Right cardiac atrium (tissue), 5 donors: ENCODE data around the gene DAGLB. TPM values are rescaled to one million over a fixed set of nuclear protein-coding genes. Genes with fewer than 3 reads are reported as not detected.

ENCODE experiments used
- ATAC-seq, 2 donors: fragments of 200-7000 bp; cut with Tn5 transposase; one replicate each; pipeline versions ENCODE4 v1.8.0 to v1.9.1; 2020; ENCODE audit warnings: moderate library complexity in 2 of 2, mild to moderate bottlenecking in 1 of 2
- DNase-seq, 3 donors: peaks; one replicate each; pipeline ENCODE4 v3.0.0-alpha.2; 2020
- H3K27ac ChIP-seq: one replicate; pipeline ENCODE4 v1.5.1; 2013; ENCODE audit warnings: mild to moderate bottlenecking, low read length, control low read depth, moderate library complexity
- H3K27me3 ChIP-seq: one replicate; pipeline ENCODE4 v1.6.1; 2013; ENCODE audit not compliant: control insufficient read depth, insufficient read depth
- H3K4me1 ChIP-seq: one replicate; pipeline ENCODE4 v1.6.1; 2013; ENCODE audit warnings: low read length; ENCODE audit not compliant: control insufficient read depth, insufficient read depth
- H3K4me3 ChIP-seq: one replicate; pipeline ENCODE4 v1.5.1; 2013; ENCODE audit warnings: low read length, control low read depth
- H3K9me3 ChIP-seq: one replicate; pipeline ENCODE4 v1.6.1; 2013; ENCODE audit warnings: low read length; ENCODE audit not compliant: control insufficient read depth
- WGBS: extraction: QIAGEN DNeasy Blood & Tissue Kit; methylation state at CpG from one replicate; pipeline ENCODE4 v1.1.7; 2013; 5-methylcytosine and 5-hydroxymethylcytosine counted together
- intact Hi-C, 4 donors: fragments of 100-400 bp; cut with DNase I; formaldehyde crosslinking; loops; one replicate each; pipeline versions ENCODE4 v1.11.0 to v1.14.0; 2022 to 2023
- polyA plus RNA-seq: library from polyadenylated mRNA; stranded (reverse); fragments of 200-250 nt; gene quantifications from one replicate; pipeline ENCODE4 v1.2.3, GENCODE V29; 2013
- total RNA-seq, 4 donors: library from RNA; stranded (reverse); fragmentation: NEBNext Ultra II Directional; extraction: Animal tissue kit (Norgen Biotek cat#: 25700); gene quantifications; one replicate each; pipeline ENCODE4 v1.2.1, GENCODE V29; 2021
- donor health status: healthy with polysubstance abuse.
- donor health status: DM: no; HTN: yes; CAD: no.
- donor health status: DM: no; HTN: no; CAD: no.
- donor health status: DM: no; HTN: yes; CAD: no; lungs with severe emphysema.
- donor health status: DM: yes; HTN: yes; CAD: no.

Gene DAGLB
- total and polyA plus RNA-seq, 5 donors: 5.4 to 9.9 (median 8.6) TPM

DNA sequence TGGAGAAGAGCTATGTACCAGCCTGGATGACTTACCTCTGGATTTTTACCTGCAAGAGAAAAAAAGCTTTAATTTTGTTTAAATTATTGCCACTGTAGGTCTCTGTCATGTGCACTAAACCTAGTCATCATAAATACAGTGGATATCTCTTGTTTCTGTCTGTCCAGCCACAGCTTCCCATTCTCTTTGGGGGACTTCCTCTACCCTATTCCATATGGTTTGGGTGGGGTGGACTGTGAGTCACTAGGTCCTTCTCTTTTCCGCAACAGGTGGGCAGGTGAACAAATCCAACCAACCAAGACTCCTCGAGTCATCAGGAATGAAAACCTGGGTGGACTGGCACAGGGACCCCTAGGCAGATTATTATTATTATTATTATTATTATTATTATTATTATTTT, 88.0 kb downstream of the DAGLB start:
- intact Hi-C loops: no loop called here
- ATAC-seq (no peak), DNase-seq (no peak)
- no peaks in the 10 kb centered on the region for H3K4me1 ChIP-seq
- no peaks in the 10 kb centered on the region for H3K9me3 ChIP-seq
- no peak overlapping the region for H3K4me3 ChIP-seq
- WGBS: 83% methylated on average over 2 of the region's 2 CpGs
- H3K27me3 ChIP-seq: no peaks in the 10 kb centered on the region
- H3K27ac ChIP-seq: no peak overlapping the region

Other genes with a start within 250 kb of the DAGLB start
- 10 to 100 TPM; 27.2 to 40.2 (median 32.0) TPM for gene CYTH3, start 175.3 kb downstream of the DAGLB start, total RNA-seq
- 23.5 TPM for gene CYTH3, start 175.3 kb downstream of the DAGLB start, polyA plus RNA-seq
- gene FAM220A, start 99.0 kb downstream of the DAGLB start, total RNA-seq: 10 to 100 TPM; 14.0 to 21.7 (median 20.1) TPM
- 15.4 TPM for gene FAM220A, start 99.0 kb downstream of the DAGLB start, polyA plus RNA-seq
- 100 to 1,000 TPM; 145 to 164 (median 153) TPM for gene RAC1, start 73.4 kb downstream of the DAGLB start, total RNA-seq
- gene RAC1, start 73.4 kb downstream of the DAGLB start, polyA plus RNA-seq: 110 TPM
- gene KDELR2, start 36.2 kb upstream of the DAGLB start, total RNA-seq: 100 to 1,000 TPM in 1 of 4 donors, 10 to 100 TPM in 3; 56.0 to 114 (median 79.5) TPM
- 58.1 TPM for gene KDELR2, start 36.2 kb upstream of the DAGLB start, polyA plus RNA-seq
- under 1 TPM in 2 of 4 donors, not detected in 2; 0.09 to 0.20 TPM for gene GRID2IP, start 103.5 kb upstream of the DAGLB start, total RNA-seq
- 0.05 TPM for gene GRID2IP, start 103.5 kb upstream of the DAGLB start, polyA plus RNA-seq
- gene ZDHHC4, start 129.5 kb upstream of the DAGLB start, total RNA-seq: 10 to 100 TPM; 43.0 to 51.7 (median 46.3) TPM
- 37.1 TPM for gene ZDHHC4, start 129.5 kb upstream of the DAGLB start, polyA plus RNA-seq
- 10 to 100 TPM; 15.6 to 18.7 (median 17.3) TPM for gene INTS15, start 142.1 kb upstream of the DAGLB start, total RNA-seq
- gene INTS15, start 142.1 kb upstream of the DAGLB start, polyA plus RNA-seq: 9.4 TPM
- 10 to 100 TPM; 12.4 to 20.6 (median 17.2) TPM for gene ZNF853, start 167.7 kb upstream of the DAGLB start, total RNA-seq
- 8.2 TPM for gene ZNF853, start 167.7 kb upstream of the DAGLB start, polyA plus RNA-seq
- gene ZNF316, start 189.4 kb upstream of the DAGLB start, total RNA-seq: 10 to 100 TPM; 14.8 to 20.7 (median 17.3) TPM
- gene ZNF316, start 189.4 kb upstream of the DAGLB start, polyA plus RNA-seq: 11.7 TPM